Left ventricle myocardium superior (tissue), 1 donor: Measurements from ENCODE around the gene MAP3K4. TPM values are rescaled to one million over a fixed set of nuclear protein-coding genes. Genes with fewer than 3 reads are reported as not detected.

ENCODE experiments used
- ATAC-seq: fragments of 200-7000 bp; cut with Tn5 transposase; one replicate; pipeline ENCODE4 v1.9.1; 2020; ENCODE audit warnings: mild to moderate bottlenecking, moderate library complexity
- DNase-seq: peaks from one replicate; pipeline ENCODE4 v3.0.0-alpha.2; 2020
- intact Hi-C: fragments of 100-400 bp; cut with micrococcal nuclease; formaldehyde crosslinking; loops from one replicate; pipeline ENCODE4 v1.11.0; 2022
- total RNA-seq: library from RNA; stranded (reverse); fragmentation: NEBNext Ultra II Directional; extraction: Animal tissue kit (Norgen Biotek cat#: 25700); gene quantifications from one replicate; pipeline ENCODE4 v1.2.1, GENCODE V29; 2021
- donor health status: DM: no; HTN: yes; CAD: no; lungs with severe emphysema.

Gene MAP3K4
- total RNA-seq, 1 donor from 2014 or later = 43.6 TPM

DNA sequence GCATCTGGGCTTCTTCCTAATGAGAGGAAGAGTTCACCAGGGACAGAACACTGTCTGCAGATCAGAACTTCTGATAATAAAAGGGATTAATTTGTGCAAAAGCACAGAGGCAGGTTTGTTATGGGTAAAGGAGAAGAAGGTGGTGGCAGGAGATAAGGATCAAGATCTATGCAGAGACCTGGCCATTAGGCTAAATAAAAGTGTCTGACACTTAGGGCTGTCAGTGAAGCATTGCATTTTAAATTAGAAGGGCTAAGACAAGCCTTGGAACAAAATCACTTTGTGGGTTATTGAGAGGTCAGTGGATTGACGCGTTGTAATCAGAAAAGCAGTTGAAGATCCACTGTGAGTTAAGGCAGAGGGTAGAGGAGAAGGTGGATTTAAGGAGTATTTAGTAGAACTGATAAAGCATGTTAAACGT is 76.8 kb downstream of the MAP3K4 start:
- DNase-seq = no peak
- intact Hi-C loops = no loop called here
- ATAC-seq = no peak

- ATAC-seq (peak; percentile 20), DNase-seq (no peak)
- intact Hi-C loops = no loop called here
Measured at GRCh38 chr6:161073930-161074329, 82.4 kb downstream of the MAP3K4 start.

GRCh38 chr6:161074496-161075121 is 83.0 kb downstream of the MAP3K4 start:
- intact Hi-C loops = no loop called here
- DNase-seq (no peak), ATAC-seq (peak; percentile 74)

DNA sequence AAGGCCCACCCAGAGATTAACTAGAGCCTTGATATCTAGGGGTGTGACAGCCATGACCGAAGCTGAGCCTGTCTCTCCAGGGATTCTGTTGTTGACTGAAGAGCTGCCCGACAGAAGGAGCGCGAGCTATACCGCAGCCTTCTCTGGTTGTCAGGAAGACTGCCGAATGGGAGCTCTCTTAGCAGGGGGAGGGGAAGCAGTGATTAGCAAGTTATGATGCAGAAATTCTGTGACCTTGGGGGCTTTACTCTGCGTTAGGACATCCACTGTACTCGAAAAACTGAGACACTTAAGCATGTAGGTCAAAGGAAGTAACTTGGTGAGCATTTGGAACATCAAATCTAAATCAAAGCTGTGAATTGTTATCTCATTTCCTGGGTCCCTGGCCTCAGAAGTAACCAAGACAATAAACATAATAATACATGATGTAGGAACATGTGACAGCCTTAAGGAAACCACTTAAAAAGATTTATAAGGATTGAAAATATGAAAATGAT is 84.7 kb downstream of the MAP3K4 start:
- intact Hi-C loops = no loop called here
- ATAC-seq = peak; percentile 46
- no peak for DNase-seq

- intact Hi-C loops = no loop called here
- ATAC-seq (peak; percentile 22), DNase-seq (no peak)
Measured at GRCh38 chr6:161079566-161080262, 88.1 kb downstream of the MAP3K4 start.

DNA sequence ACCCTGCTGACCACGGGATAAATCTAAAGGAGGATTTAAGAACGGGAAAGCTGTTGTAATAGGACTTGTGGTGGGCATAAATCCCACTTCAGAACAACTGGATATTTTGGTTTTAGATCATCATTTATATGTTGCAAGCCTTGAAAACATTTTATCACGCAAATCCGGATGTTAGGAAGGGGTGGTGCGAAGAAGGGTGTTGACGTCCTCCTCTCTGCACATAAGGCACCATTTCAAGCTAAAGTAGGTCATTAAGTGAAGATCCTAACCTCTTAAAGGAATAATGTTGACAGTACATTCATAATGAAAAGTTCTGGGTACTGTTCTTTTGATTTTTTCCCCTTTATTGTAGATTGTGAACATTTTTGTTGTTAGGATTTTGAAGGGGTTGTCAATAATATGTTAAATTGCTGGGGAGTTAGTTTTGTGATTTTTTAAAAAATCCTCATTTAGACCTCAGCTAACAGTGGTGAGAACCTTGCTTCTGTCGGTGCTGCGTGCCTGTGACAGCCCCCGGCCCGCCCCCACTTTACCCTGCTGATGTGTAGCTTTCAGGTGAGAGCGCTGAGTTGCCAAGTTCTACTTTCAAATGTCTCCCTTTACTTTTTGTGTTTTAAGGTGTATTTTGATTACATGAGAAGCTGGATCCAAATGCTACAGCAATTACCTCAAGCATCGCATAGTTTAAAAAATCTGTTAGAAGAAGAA is 88.8 kb downstream of the MAP3K4 start:
- intact Hi-C loops = no loop called here
- ATAC-seq = no peak
- DNase-seq = no peak

GRCh38 chr6:161082215-161082614 is 90.6 kb downstream of the MAP3K4 start:
- no peak for DNase-seq
- intact Hi-C loops = no loop called here
- ATAC-seq = no peak

- intact Hi-C loops = no loop called here
- DNase-seq (no peak), ATAC-seq (no peak)
Measured at GRCh38 chr6:161085246-161085645, 93.7 kb downstream of the MAP3K4 start.

- intact Hi-C loops = no loop called here
- DNase-seq (no peak), ATAC-seq (no peak)
Measured at GRCh38 chr6:161088676-161089328, 97.2 kb downstream of the MAP3K4 start.

DNA sequence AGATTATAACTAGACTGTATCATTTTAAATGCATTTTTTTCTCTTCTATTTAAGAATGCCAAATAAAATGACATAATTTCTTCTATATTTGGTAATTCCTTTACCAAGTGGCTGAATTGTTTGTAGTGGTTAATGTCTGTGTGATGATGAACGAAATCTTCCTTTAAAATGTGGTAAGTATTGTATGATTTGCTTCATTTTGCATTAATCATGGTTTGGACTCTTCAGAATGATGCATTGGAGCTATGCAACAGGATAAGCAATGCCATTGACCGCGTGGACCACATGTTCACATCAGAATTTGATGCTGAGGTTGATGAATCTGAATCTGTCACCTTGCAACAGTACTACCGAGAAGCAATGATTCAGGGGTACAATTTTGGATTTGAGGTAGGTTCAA is 99.6 kb downstream of the MAP3K4 start:
- ATAC-seq (no peak), DNase-seq (no peak)
- intact Hi-C loops = no loop called here

DNA sequence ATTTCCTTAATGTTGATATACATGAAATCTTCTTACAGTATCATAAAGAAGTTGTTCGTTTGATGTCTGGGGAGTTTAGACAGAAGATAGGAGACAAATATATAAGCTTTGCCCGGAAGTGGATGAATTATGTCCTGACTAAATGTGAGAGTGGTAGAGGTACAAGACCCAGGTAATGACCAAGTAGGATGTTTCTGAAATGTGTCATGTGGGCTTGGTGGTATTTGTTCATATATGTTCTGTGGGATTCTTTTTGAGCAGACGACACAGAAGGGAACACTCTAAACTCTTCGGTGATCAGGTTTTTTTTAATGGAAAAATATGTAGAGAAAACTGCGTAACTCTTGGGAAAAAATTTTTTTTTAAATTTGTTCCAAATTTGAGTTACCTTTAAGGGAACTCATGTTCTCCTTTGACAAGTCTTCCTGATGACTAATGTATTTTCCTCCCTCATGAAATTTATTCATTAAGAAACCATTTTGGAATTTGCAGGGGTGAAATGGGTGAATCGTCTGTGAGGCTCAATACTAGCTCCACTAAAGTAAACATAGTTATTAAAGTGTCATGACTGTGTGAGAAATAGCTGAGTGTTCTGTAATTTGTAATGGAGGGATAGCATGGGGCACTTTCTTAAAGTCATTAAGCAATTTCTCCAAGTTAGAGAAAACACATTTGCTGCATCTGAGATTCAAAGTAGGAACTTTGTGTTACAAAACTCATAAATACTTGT is 100.6 kb downstream of the MAP3K4 start:
- no peak for ATAC-seq
- intact Hi-C loops = no loop called here
- DNase-seq = no peak

DNA sequence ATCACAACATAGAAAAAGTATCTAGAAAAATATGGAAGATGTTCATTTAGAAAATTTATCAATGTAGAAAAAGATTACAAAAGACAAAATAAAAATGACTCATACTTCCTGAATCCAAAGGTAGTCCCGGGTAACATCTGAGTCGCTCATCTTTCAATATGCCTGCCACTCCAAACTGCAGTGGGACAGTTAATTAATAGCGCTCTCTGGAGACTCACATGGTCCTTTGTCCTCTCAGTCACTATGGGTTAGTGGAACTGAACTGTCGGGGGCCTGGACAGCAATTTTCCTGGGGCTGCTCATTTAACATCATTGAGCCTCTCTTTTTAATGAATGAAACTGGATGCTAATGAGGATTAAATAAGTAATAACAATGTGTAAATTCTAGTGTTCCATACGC is 103.4 kb downstream of the MAP3K4 start:
- intact Hi-C loops = no loop called here
- ATAC-seq (no peak), DNase-seq (no peak)

DNA sequence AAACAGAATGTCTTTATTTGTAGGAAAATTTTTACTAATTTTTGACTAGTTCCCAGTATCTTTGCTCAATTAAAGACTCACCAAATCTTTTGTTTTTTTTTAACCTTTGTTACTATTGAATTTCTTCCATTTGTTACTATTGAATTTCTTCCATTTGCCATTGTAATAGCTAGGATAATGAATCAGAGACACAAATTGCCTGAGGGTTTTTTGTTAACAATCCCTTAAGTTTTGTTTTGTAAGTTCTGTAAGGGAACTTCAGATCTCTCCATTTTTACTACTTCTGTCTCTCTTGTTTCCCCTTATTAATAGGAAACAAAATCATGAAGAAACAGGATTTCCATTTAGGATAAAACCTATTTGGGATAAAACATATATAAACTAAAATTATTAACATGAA is 104.3 kb downstream of the MAP3K4 start:
- intact Hi-C loops = no loop called here
- ATAC-seq = no peak
- DNase-seq = no peak

DNA sequence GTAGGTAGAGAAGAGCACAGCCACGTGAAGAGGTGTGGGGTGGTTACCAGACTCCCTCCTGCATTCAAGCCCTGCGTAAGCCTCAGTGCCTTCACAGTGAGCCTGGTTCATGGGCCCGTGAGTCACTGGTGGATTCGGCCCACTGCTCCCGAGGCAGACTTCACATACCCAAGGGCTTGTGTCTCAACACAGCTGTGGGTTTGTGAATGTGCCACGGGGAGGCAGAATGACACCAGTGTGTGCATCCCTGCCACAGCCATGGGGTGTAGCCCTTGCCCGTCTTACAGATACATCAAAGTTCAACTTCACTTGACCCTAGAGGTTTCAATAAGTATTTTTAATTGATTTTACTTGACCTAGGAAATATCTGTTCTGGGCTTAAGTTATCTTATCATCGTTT is 108.5 kb downstream of the MAP3K4 start:
- DNase-seq = no peak
- no peak for ATAC-seq
- intact Hi-C loops = loop anchor here (10.0 kb wide), 1 partner anchor 275 kb away; no protein-coding TSS in a partner anchor

DNA sequence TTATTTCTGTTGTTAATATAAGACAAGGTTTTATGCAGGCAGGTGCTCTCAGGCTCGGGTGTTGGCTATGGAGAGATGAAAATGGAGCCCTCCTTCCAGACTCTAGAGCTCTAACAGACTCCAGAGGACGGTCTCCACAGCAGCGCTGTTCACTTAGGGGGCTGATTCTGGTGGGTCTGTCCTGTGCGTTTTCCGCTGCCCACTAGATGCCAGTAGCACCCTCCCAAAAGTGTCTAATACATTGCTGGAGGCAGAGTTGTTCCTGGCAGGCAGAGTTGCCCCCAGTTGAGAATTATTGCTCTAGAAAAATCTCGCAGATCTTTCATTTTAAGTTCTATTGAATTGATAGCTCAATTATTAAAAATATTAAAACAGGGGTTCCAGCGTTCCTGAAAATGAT is 109.9 kb downstream of the MAP3K4 start:
- intact Hi-C loops = loop anchor here (10.0 kb wide), 1 partner anchor 273 kb away; no protein-coding TSS in a partner anchor

DNA sequence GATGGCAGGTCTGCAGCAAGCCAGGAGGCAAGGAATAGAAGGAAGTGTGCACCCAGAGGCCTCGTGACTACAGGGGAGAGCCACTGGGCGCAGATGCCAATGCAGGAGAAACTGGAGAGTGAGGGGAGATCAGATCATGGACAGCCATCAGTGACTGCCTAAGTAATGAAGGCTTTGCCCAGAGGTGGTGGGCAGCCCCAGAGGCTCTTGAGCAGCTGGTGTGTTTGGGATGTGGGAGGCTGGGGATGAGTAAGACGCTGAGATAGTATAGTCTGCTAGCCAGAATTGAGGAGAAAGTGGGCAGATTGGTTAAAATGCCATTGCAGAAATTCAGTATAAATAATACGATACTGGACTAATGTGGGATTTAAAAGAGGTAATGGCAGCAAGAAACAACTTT is 111.9 kb downstream of the MAP3K4 start:
- no peak for DNase-seq
- ATAC-seq = no peak
- intact Hi-C loops = loop anchor here (10.0 kb wide), 1 partner anchor 271 kb away; no protein-coding TSS in a partner anchor

More for the DNA sequence above, 109.9 kb downstream of the MAP3K4 start:
- no peak for ATAC-seq
- DNase-seq = no peak

DNA sequence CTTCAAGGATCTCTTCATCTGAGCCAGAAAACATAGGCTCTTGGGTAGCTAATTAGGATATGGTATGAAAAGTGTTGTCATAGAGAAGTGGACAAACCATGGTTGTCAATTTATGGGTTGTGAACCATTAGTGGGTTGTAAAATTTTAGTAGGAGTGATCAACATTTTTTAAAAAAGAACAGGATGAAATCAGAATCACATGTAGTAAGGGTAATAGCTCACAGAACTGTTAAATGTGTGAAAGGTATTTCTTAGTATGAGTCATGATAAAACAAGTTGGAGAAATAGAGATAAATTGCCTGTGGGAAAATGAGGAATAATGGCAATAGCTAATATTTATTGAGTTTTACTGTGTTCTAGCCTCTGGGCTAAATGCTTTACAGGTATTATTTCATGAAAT is 113.4 kb downstream of the MAP3K4 start:
- DNase-seq = no peak
- intact Hi-C loops = loop anchor here (10.0 kb wide), 1 partner anchor 270 kb away; no protein-coding TSS in a partner anchor
- no peak for ATAC-seq

DNA sequence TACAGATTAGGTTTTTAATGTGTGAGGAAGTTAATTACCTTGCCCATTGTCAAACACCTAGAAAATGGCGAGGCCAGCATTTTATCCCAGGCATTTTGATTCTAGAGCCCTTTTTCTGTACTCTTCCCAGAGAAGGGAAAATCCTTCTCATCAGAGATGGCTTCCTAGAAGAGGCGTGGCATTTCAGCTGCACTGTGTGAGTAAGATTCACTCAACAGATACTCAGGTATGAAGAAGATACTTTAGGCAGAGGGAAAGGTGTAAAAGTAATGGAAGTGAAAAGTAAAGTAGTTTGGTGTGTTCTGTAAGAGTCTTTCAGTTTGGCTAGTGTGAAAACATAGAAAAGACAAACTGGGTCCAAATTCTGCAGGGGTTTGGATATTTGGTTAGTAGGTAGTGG is 113.8 kb downstream of the MAP3K4 start:
- DNase-seq (no peak), ATAC-seq (no peak)
- intact Hi-C loops = loop anchor here (10.0 kb wide), 1 partner anchor 269 kb away; no protein-coding TSS in a partner anchor
